ENCODE data around the gene CC2D2A. TPM values are rescaled to one million over a fixed set of nuclear protein-coding genes. Genes with fewer than 3 reads are reported as not detected.
A peak's percentile ranks its signal among the peaks of the same experiment; 100 is the strongest.

CC2D2A gene
- total RNA-seq, 2 experiments from 2014 or later = not detected

GRCh38 chr4:15531792-15532191 lies 62.1 kb downstream of the CC2D2A start:
- DNase-seq = no peak
- Mint-ChIP-seq H3K27ac (no peak overlapping the region), H3K4me1 (ENCODE audit: low read depth) (no peaks in the 10 kb centered on the region), H3K4me3 (no peak overlapping the region), H3K36me3 (ENCODE audit: low read depth) (peaks cover 2% of the 10 kb centered on the region), H3K9me3 (no peaks in the 10 kb centered on the region), H3K27me3 (ENCODE audit: low read depth) (no peaks in the 10 kb centered on the region)
- intact Hi-C loops (cut with micrococcal nuclease) = no loop called here
- CTCF ChIA-PET = no interaction called here

GRCh38 chr4:15533817-15534216 lies 64.1 kb downstream of the CC2D2A start:
- intact Hi-C loops (cut with micrococcal nuclease) = no loop called here
- Mint-ChIP-seq H3K27ac (no peak overlapping the region), H3K27me3 (ENCODE audit: low read depth) (no peaks in the 10 kb centered on the region), H3K36me3 (ENCODE audit: low read depth) (peaks cover 2% of the 10 kb centered on the region), H3K4me3 (no peak overlapping the region), H3K9me3 (no peaks in the 10 kb centered on the region), H3K4me1 (ENCODE audit: low read depth) (no peaks in the 10 kb centered on the region)
- CTCF ChIA-PET = interaction anchor here (1.0 to 1.3 kb wide), 2 partner anchors 8 to 116 kb away, joined by 4 to 5 read pairs; no protein-coding TSS in a partner anchor
- no peak for DNase-seq

- Mint-ChIP-seq H3K27me3 (ENCODE audit: low read depth) (no peaks in the 10 kb centered on the region), H3K36me3 (ENCODE audit: low read depth) (peaks cover 2% of the 10 kb centered on the region), H3K27ac (no peak overlapping the region), H3K4me3 (no peak overlapping the region), H3K9me3 (no peaks in the 10 kb centered on the region), H3K4me1 (ENCODE audit: low read depth) (no peaks in the 10 kb centered on the region)
- no peak for DNase-seq
- CTCF ChIA-PET = no interaction called here
- intact Hi-C loops (cut with micrococcal nuclease) = no loop called here
Measured at GRCh38 chr4:15535599-15535998, 65.9 kb downstream of the CC2D2A start.

GRCh38 chr4:15536552-15537499 lies 67.1 kb downstream of the CC2D2A start:
- Mint-ChIP-seq H3K27me3 (ENCODE audit: low read depth) (no peaks in the 10 kb centered on the region), H3K27ac (no peak overlapping the region)

GRCh38 chr4:15541941-15542340 lies 72.3 kb downstream of the CC2D2A start:
- Mint-ChIP-seq H3K4me3 (no peak overlapping the region), H3K9me3 (no peaks in the 10 kb centered on the region), H3K36me3 (ENCODE audit: low read depth) (no peaks in the 10 kb centered on the region), H3K27ac (no peak overlapping the region), H3K4me1 (ENCODE audit: low read depth) (no peaks in the 10 kb centered on the region), H3K27me3 (ENCODE audit: low read depth) (no peaks in the 10 kb centered on the region)
- no peak for DNase-seq
- CTCF ChIA-PET = no interaction called here
- intact Hi-C loops (cut with micrococcal nuclease) = no loop called here

More at GRCh38 chr4:15536552-15537499, 67.1 kb downstream of the CC2D2A start:
- H3K4me3 Mint-ChIP-seq = no peak overlapping the region
- intact Hi-C loops (cut with micrococcal nuclease) = no loop called here
- DNase-seq = no peak
- H3K9me3 Mint-ChIP-seq = no peaks in the 10 kb centered on the region
- no peaks in the 10 kb centered on the region for H3K4me1 Mint-ChIP-seq (ENCODE audit: low read depth)
- CTCF ChIA-PET = no interaction called here
- H3K36me3 Mint-ChIP-seq (ENCODE audit: low read depth) = peaks cover 2% of the 10 kb centered on the region

- no peaks in the 10 kb centered on the region for H3K27me3 Mint-ChIP-seq (ENCODE audit: low read depth)
- H3K9me3 Mint-ChIP-seq = no peaks in the 10 kb centered on the region
- intact Hi-C loops (cut with micrococcal nuclease) = no loop called here
- H3K4me1 Mint-ChIP-seq (ENCODE audit: low read depth) = peaks cover 6% of the 10 kb centered on the region
- H3K4me3 Mint-ChIP-seq = no peak overlapping the region
- DNase-seq = no peak
- no peak overlapping the region for H3K27ac Mint-ChIP-seq
- no peaks in the 10 kb centered on the region for H3K36me3 Mint-ChIP-seq (ENCODE audit: low read depth)
- CTCF ChIA-PET = no interaction called here
Measured at GRCh38 chr4:15542760-15543159, 73.1 kb downstream of the CC2D2A start.

- intact Hi-C loops (cut with micrococcal nuclease) = no loop called here
- Mint-ChIP-seq H3K4me3 (no peak overlapping the region), H3K9me3 (no peaks in the 10 kb centered on the region), H3K27ac (no peak overlapping the region), H3K4me1 (ENCODE audit: low read depth) (peaks cover 9% of the 10 kb centered on the region), H3K27me3 (ENCODE audit: low read depth) (no peaks in the 10 kb centered on the region), H3K36me3 (ENCODE audit: low read depth) (no peaks in the 10 kb centered on the region)
- no peak for DNase-seq
- CTCF ChIA-PET = interaction anchor here (1.5 kb wide), 1 partner anchor 106 kb away, joined by 3 read pairs; no protein-coding TSS in a partner anchor
Measured at GRCh38 chr4:15543537-15544247, 74.0 kb downstream of the CC2D2A start.

GRCh38 chr4:15544248-15544729 lies 74.6 kb downstream of the CC2D2A start:
- no peak for DNase-seq
- no peaks in the 10 kb centered on the region for H3K27me3 Mint-ChIP-seq (ENCODE audit: low read depth)
- H3K36me3 Mint-ChIP-seq (ENCODE audit: low read depth) = no peaks in the 10 kb centered on the region
- intact Hi-C loops (cut with micrococcal nuclease) = no loop called here
- no peaks in the 10 kb centered on the region for H3K9me3 Mint-ChIP-seq
- peaks cover 9% of the 10 kb centered on the region for H3K4me1 Mint-ChIP-seq (ENCODE audit: low read depth)
- CTCF ChIA-PET = interaction anchor here (0.6 to 1.5 kb wide), 2 partner anchors 105 to 536 kb away, joined by 3 to 4 read pairs; no protein-coding TSS in a partner anchor
- H3K27ac Mint-ChIP-seq = no peak overlapping the region
- no peak overlapping the region for H3K4me3 Mint-ChIP-seq

- intact Hi-C loops (cut with micrococcal nuclease) = no loop called here
- Mint-ChIP-seq H3K9me3 (no peaks in the 10 kb centered on the region), H3K4me1 (ENCODE audit: low read depth) (peaks cover 9% of the 10 kb centered on the region), H3K27me3 (ENCODE audit: low read depth) (no peaks in the 10 kb centered on the region), H3K36me3 (ENCODE audit: low read depth) (no peaks in the 10 kb centered on the region), H3K27ac (no peak overlapping the region), H3K4me3 (no peak overlapping the region)
- DNase-seq = no peak
- CTCF ChIA-PET = interaction anchor here (0.6 to 1.5 kb wide), 3 partner anchors 8 to 1796 kb away, joined by 3 read pairs; no protein-coding TSS in a partner anchor
Measured at GRCh38 chr4:15545371-15545770, 75.7 kb downstream of the CC2D2A start.

GRCh38 chr4:15547392-15547791 lies 77.7 kb downstream of the CC2D2A start:
- Mint-ChIP-seq H3K36me3 (ENCODE audit: low read depth) (no peaks in the 10 kb centered on the region), H3K4me3 (no peak overlapping the region), H3K27me3 (ENCODE audit: low read depth) (no peaks in the 10 kb centered on the region), H3K9me3 (no peaks in the 10 kb centered on the region), H3K4me1 (ENCODE audit: low read depth) (peaks cover 9% of the 10 kb centered on the region), H3K27ac (no peak overlapping the region)
- intact Hi-C loops (cut with micrococcal nuclease) = no loop called here
- DNase-seq = peak; percentile 15
- CTCF ChIA-PET = no interaction called here

- CTCF ChIA-PET = no interaction called here
- Mint-ChIP-seq H3K27ac (no peak overlapping the region), H3K27me3 (ENCODE audit: low read depth) (no peaks in the 10 kb centered on the region)
Measured at GRCh38 chr4:15550491-15550890, 80.8 kb downstream of the CC2D2A start.

GRCh38 chr4:15551740-15552446 lies 82.2 kb downstream of the CC2D2A start:
- intact Hi-C loops (cut with micrococcal nuclease) = no loop called here
- no peak overlapping the region for H3K27ac Mint-ChIP-seq
- no peaks in the 10 kb centered on the region for H3K36me3 Mint-ChIP-seq (ENCODE audit: low read depth)
- no peak for DNase-seq
- peaks cover 9% of the 10 kb centered on the region for H3K4me1 Mint-ChIP-seq (ENCODE audit: low read depth)
- H3K27me3 Mint-ChIP-seq (ENCODE audit: low read depth) = no peaks in the 10 kb centered on the region
- no peak overlapping the region for H3K4me3 Mint-ChIP-seq
- no peaks in the 10 kb centered on the region for H3K9me3 Mint-ChIP-seq
- CTCF ChIA-PET = no interaction called here

More at GRCh38 chr4:15550491-15550890, 80.8 kb downstream of the CC2D2A start:
- no peak for DNase-seq
- Mint-ChIP-seq H3K9me3 (no peaks in the 10 kb centered on the region), H3K36me3 (ENCODE audit: low read depth) (no peaks in the 10 kb centered on the region), H3K4me3 (no peak overlapping the region), H3K4me1 (ENCODE audit: low read depth) (peaks cover 9% of the 10 kb centered on the region)
- intact Hi-C loops (cut with micrococcal nuclease) = no loop called here

Measured in activated naive CD4-positive, alpha-beta T cell treated with anti-CD3 and anti-CD28 coated beads for 36 hours (primary cell).